B cell (primary cell): ENCODE results near the gene CTXND1.

Experiments
- CTCF ChIP-seq: fragments of 200-600 bp; IDR thresholded peaks from one replicate; pipeline ENCODE4 v1.8.0; 2022; ENCODE audit warnings: antibody characterized with exemption, mild to moderate bottlenecking
- EZH2 ChIP-seq: IDR thresholded peaks from 2 replicates; pipeline ENCODE4 v1.6.1; 2012; ENCODE audit warnings: borderline replicate concordance, low read depth, mild to moderate bottlenecking, moderate library complexity, low read length; ENCODE audit not compliant: insufficient read depth, poor library complexity, severe bottlenecking

- no peak for TF ChIP-seq CTCF
- no peak for TF ChIP-seq EZH2
Measured at GRCh38 chr15:80159811-80160569, 92.0 kb downstream of the CTXND1 start.
